ENCODE data around the gene POLR2E.

The POLR2E gene

GRCh38 chr19:1047696-1048147, 47.5 kb downstream of the POLR2E start:
- H3K4me3 ChIP-seq (replicated peaks; ENCODE audit: insufficient read depth, low read length), result no peak overlapping the region
- no peak for DNase-seq (ENCODE audit: low read depth in 1 of 2, low spot score in 1 of 2)
- no peak overlapping the region for H3K27ac ChIP-seq (replicated peaks)
- no peaks in the 10 kb centered on the region for H3K27me3 ChIP-seq (ENCODE audit: insufficient read depth, poor library complexity, severe bottlenecking)
- no peak for TF ChIP-seq GABPA (IDR thresholded peaks at IDR 0.05; ENCODE audit: low read depth)
- no peak for TF ChIP-seq POLR2AphosphoS5 (IDR thresholded peaks at IDR 0.05; ENCODE audit: low read depth)
- no peak for TF ChIP-seq SPI1 (IDR thresholded peaks at IDR 0.05; ENCODE audit: borderline replicate concordance, low read depth)
- TF ChIP-seq CTCF (IDR thresholded peaks at IDR 0.05; ENCODE audit: insufficient read depth, low read length), result no peak
- TF ChIP-seq REST (IDR thresholded peaks at IDR 0.05; ENCODE audit: insufficient replicate concordance, low read depth), result no peak

- DNase-seq (ENCODE audit: low read depth in 1 of 2, low spot score in 1 of 2), result no peak
- Histone ChIP-seq H3K27ac (replicated peaks) (no peak overlapping the region), H3K4me3 (replicated peaks; ENCODE audit: insufficient read depth, low read length) (no peak overlapping the region), H3K27me3 (ENCODE audit: insufficient read depth, poor library complexity, severe bottlenecking) (no peaks in the 10 kb centered on the region)
- TF ChIP-seq REST (IDR thresholded peaks at IDR 0.05; ENCODE audit: insufficient replicate concordance, low read depth), result no peak
- no peak for TF ChIP-seq CTCF (IDR thresholded peaks at IDR 0.05; ENCODE audit: insufficient read depth, low read length)
- no peak for TF ChIP-seq POLR2AphosphoS5 (IDR thresholded peaks at IDR 0.05; ENCODE audit: low read depth)
- TF ChIP-seq GABPA (IDR thresholded peaks at IDR 0.05; ENCODE audit: low read depth), result no peak
- no peak for TF ChIP-seq SPI1 (IDR thresholded peaks at IDR 0.05; ENCODE audit: borderline replicate concordance, low read depth)
Measured at GRCh38 chr19:1046836-1047695, 48.1 kb downstream of the POLR2E start.

- H3K4me3 ChIP-seq (replicated peaks; ENCODE audit: insufficient read depth, low read length), result no peak overlapping the region
- no peaks in the 10 kb centered on the region for H3K27me3 ChIP-seq (ENCODE audit: insufficient read depth, poor library complexity, severe bottlenecking)
- DNase-seq (ENCODE audit: low read depth in 1 of 2, low spot score in 1 of 2), result no peak
- H3K27ac ChIP-seq (replicated peaks), result no peak overlapping the region
- no peak for TF ChIP-seq REST (IDR thresholded peaks at IDR 0.05; ENCODE audit: insufficient replicate concordance, low read depth)
- no peak for TF ChIP-seq GABPA (IDR thresholded peaks at IDR 0.05; ENCODE audit: low read depth)
- TF ChIP-seq POLR2AphosphoS5 (IDR thresholded peaks at IDR 0.05; ENCODE audit: low read depth), result no peak
- TF ChIP-seq SPI1 (IDR thresholded peaks at IDR 0.05; ENCODE audit: borderline replicate concordance, low read depth), result no peak
- no peak for TF ChIP-seq CTCF (IDR thresholded peaks at IDR 0.05; ENCODE audit: insufficient read depth, low read length)
Measured at GRCh38 chr19:1046117-1046626, 49.0 kb downstream of the POLR2E start.
